MV-4-11 (cell line): Measurements from ENCODE around the gene ACTRT2.

Experiments
- DNase-seq: peaks from one replicate; lab custom pipeline; 2025; lab: John Stamatoyannopoulos, UW

The ACTRT2 gene

DNA sequence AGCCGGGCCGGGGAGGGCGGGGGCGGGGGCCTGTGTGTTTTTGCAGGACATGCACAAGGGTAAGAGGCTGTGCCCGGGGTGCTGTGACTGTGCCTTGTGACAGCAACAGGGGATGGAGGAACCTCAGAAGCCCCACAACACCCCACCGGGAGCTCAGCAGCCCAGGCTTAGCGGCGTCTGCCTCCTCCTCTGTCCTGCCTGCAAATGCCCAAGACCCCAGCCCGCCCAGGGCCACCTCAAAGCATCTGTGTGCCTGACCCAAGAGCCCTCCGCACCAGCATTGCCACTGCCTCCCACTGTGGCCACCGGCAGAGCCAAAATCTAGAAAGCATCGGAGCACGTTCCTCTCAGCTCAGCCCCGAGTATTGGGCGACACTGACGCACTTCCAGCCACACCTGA is 2.7 kb upstream of the ACTRT2 start:
- no peak for DNase-seq

DNA sequence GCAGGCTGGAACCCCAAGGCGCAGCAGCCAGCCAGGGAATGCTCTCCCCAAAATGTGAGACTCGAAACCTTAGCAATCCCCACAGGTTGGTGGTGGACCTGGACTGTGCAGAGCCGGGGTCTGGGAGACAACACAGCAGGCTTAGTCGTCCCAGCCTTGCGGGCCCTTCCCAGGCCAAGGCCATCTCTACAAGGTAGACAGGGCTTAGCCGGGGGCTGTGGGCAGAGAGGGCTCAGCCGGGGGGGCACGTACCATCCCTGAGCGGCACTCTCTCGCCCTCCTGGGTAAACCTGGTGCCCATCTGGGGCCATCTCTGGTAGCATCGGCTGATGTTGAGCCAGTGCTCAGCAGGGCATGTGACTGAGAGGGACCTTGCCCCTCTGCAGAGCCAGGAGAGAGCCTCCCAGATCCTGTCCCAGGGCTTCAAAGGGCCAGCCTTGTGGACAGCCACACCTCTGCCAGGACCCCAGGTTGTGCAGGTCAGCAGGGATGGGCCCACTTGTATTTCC is 2.2 kb upstream of the ACTRT2 start:
- no peak for DNase-seq

DNA sequence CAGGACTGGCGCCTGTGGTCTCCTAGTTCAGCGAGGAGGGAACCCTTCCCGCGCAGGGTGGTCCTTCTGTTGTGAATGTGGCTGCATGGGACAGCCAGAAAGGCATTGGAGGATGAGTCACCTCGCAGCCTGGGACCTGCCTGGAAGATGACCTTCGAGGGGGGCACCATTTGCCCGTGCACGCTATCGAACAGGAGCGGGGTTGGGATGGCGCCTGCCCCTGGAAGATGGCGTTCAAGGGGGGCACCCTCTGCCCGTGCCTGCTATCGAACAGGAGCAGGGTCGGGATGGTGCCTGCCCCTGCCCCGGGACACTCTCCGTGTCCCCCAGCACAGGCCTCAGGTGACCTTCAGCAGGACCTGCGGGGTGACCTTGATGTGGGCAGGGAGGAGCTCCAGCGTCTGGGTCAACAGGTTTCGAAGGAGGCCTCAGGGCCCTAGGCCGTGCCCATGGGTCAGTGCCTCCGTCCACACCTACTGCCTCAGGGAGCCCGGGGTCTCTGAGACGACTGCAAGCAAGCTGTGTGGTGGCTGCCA is 1.7 kb upstream of the ACTRT2 start:
- DNase-seq, result no peak

DNA sequence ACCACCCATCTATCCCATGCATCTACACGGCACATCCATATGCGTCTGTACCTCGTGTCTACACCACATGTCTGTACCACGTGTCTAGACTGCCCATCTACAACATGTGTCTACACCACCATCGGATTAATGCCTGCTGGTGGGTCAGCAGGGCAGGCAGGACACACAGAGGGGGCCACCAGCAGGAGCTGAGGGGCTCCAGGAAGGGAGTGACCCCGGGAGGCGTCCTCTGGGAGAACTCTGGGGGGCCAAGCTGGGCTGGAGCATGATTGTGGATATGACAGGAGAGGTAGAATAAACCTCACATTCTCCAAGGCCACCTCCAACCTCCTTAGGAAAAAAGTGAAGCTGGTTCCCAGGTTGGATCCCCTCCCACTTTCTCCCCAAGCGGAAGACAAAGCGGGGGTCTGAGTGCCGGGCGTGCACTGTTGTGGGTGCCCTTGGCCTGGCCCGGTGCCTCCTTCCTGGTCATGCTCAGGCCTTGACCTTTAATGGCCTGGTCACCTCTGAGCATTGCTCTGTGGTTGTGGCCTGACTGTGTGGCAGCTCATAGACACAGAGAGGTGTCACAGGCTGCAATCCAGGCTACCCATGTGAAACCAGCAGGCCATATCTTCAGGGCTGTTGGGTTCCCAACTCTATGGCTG is 881 bp upstream of the ACTRT2 start:
- DNase-seq, result no peak

DNA sequence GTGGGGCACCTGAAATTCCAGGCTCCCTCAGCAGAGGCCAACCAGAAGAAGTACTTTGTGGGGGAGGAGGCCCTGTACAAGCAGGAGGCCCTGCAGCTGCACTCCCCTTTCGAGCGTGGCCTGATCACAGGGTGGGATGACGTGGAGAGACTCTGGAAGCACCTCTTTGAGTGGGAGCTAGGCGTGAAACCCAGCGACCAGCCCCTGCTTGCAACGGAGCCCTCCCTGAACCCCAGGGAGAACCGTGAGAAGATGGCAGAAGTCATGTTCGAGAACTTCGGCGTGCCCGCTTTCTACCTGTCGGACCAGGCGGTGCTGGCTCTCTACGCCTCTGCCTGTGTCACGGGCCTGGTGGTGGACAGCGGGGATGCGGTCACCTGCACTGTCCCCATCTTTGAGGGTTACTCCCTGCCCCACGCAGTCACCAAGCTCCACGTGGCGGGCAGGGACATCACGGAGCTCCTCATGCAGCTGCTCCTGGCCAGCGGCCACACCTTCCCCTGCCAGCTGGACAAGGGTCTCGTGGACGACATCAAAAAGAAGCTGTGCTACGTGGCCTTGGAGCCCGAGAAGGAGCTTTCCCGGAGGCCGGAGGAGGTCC is 634 bp downstream of the ACTRT2 start:
- no peak for DNase-seq

DNA sequence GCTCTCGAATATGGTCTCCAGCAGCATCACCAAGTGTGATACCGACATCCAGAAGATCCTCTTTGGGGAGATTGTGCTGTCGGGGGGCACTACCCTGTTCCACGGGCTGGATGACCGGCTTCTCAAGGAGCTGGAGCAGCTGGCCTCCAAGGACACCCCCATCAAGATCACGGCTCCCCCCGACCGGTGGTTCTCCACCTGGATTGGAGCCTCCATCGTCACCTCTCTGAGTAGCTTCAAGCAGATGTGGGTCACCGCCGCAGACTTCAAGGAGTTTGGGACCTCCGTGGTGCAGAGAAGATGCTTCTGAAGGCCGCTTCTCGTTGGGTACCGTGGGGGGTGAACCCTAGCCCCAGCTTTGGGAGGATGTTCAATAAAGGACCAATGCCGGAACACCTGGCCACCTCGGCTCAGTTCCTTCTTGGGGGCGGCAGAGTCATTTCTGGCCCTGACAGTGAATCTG is 1.3 kb downstream of the ACTRT2 start:
- no peak for DNase-seq

DNA sequence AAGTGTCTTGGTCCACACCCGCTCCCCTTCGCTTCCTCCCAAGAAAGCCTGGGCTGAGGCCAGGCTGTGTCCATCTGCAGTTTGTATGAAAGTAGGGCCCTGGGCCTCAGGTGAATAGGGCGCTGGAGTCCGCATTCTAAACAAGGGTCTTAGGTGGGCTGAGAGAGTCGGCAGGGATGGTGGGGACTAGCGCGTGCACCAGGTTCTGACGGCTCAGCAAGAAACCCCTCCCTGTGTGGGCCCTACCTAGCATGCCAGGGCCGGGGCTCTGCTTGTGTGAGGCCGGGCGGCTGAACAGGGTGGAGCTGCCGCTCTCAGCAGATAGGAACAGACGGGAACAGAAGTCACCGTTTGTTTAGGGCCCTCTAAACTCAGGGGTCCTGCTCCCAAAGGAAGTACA is 1.7 kb downstream of the ACTRT2 start:
- no peak for DNase-seq

DNA sequence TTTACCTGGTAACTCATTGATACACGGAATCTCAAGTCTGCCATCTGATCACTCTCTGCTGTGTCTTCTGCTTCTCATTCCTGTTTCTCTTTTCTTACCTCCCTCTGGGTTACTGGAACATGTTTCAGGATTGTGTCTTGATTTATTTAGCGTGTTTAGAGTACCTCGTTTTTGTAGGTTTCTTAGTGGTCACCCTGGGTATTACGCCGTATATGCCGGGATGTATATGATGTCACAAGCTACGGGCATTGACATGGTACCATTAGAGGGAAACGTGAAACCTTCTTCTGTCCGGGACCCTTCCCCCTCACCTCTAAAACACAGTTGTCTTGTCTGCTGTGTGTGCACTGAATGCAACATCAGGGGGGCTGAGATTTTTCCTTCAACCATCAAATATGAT is 2.8 kb downstream of the ACTRT2 start:
- no peak for DNase-seq

DNA sequence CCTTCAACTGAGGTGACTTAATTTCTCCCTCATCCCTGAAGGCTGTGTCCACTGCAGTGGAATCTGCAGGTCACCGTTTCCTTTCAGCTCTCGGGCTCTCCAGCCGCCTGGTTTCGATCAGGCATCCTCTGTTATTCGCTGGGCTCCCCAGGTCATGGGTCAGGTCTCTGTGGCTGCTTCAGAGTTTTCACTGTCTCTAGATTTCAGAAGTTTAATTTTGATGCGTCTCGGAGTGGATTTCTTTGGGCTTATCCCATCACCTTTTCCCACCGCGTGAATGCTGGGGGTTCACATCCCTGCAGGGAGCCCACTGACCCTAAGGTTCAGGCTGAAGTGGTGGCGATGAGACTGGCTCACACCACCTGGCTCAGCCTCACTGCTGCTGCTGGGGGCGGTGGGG is 3.3 kb downstream of the ACTRT2 start:
- no peak for DNase-seq

DNA sequence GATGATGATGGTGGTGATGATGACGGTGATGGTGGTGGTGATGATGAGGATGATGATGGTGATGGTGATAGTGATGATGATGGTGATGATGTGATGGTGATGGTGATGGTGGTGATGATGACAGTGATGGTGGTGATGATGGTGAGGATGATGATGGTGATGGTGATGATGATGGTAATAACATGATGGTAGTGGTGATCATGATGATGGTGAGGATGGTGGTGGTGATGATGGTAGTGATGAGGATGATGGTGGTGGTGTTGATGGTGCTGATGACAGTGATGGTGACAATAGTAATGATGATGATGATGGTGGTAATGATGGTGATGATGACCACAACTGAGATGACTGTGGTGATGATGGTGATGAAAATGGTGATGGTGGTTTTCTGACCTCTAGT is 4.9 kb downstream of the ACTRT2 start:
- DNase-seq, result no peak

DNA sequence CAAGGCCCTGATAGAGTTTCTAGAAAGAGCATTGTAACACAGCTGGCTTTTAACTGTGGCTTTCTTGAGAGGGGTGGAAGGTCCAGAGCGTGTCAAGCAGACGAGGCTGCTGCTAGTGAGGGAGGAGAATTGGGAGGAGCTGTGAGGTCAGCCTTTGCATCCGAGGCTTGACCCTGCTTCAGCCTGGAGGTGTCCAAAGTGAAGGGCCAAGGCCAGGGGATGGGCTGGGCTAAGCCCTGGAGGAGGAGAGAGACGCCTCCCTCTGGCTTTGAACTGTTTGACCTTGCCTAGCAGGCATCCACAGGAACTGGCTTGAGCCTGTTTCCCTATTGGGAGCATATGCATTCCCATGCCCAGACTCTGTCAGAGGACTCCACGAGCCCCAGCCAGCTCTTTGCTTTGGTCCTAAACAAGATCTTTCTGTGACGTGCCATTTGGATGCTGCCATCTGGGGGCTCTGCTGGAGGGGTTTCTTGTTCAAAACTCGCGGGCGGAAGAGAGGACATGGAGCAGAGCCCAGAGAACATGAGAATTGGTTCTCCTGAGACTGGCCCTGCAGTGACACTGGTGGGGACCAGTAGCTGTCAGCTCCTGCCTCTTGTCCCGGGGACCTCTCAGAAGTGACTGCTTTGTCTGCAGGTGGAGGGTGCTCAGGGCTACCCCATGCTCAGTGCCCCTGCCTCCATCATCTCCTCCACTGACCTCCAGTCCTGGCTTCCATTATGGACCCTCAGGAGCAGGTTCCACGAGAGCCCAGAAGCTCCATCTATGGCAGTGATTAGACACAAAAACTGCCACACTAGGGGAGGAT is 5.5 kb downstream of the ACTRT2 start:
- no peak for DNase-seq

DNA sequence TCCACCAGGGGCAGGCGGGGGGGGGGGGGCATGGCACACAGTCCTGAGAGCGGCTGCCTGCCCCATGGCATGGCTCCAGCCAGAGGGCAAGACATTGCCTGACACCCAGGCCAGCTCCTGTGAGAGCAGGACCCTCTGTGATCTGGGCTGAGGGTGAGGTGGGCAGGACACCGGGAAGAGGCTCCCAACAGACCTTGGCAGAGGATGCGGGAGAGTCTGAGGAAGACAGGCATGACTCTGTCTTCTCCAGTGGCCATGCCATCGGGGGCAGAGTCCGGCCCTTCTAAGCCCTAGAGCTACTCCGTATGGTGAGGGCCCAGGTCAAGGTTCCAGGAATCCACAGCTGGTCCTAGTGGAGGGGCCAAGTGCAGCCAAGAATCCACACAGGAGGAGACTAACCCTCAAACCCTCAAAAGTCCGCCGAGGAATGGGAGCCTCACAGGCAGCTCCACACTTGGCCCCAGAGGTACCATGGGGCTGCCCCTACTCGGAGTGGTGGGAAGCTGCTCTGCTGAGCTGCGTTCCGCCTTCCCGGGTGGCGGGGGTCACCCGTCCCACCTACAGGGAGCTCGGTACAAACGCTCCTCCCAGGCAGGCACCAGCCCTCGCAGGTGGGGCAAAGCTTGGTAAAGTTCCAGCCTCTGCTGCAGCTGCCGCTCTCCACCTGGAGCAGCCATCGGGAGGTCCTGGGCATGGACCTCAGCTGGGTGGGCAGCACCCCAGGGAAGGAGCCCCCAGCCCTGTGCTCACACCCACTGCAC is 6.5 kb downstream of the ACTRT2 start:
- DNase-seq, result no peak

DNA sequence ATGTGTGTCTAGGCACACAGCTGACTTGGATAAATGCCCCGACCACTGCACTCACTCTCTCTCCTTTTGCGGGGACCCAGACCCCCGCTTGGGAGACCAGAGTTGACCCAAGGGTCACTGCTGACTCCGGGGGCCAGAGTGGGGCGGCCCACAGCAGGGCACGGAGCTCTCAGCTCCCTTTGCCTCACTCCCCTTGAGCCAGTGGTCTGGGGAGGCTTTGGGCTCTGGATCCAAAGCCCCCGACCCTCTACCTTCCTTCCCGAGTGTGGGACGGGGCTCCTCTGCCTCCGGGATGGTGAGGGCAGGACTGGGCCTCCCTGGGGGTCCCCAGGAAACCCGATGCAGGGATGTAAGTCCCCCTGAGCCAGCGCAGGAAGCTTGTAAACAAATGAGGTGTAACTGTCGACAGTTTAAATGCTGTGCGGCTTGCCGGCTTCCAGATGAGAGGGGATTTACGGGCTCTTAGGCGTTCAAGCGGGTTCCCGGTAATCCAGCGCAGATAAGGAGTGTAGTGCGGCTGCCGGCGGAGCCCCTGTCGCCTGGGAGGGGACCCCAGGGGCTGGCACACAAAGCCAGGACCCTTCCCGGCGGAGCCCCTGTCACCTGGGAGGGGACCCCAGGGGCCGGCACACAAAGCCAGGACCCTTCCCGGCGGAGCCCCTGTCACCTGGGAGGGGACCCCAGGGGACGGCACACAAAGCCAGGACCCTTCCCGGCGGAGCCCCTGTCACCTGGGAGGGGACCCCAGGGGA is 7.4 kb downstream of the ACTRT2 start:
- DNase-seq, result no peak

DNA sequence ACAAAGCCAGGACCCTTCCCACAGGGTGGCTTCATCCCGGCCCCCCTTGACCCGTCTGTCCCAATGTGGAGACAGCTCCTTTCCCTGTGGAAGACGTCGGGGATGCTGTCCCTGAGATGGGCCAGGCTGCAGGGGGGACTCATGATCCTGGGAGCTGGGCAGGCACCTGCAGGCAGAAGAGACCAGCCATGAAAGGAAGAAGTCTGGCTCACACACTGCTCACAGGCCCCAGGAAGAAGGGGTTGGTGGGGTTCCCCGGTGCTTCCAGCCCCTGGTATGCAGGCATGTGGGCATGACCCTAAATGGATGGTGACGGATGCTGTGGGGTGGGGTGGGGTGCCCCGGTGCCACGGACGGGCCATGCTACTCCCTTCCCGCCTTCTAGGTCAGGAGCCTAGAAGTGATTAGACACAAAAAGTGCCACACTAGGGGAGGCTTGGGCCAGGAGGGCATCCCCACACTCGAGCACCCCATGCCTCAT is 8.3 kb downstream of the ACTRT2 start:
- DNase-seq, result no peak

DNA sequence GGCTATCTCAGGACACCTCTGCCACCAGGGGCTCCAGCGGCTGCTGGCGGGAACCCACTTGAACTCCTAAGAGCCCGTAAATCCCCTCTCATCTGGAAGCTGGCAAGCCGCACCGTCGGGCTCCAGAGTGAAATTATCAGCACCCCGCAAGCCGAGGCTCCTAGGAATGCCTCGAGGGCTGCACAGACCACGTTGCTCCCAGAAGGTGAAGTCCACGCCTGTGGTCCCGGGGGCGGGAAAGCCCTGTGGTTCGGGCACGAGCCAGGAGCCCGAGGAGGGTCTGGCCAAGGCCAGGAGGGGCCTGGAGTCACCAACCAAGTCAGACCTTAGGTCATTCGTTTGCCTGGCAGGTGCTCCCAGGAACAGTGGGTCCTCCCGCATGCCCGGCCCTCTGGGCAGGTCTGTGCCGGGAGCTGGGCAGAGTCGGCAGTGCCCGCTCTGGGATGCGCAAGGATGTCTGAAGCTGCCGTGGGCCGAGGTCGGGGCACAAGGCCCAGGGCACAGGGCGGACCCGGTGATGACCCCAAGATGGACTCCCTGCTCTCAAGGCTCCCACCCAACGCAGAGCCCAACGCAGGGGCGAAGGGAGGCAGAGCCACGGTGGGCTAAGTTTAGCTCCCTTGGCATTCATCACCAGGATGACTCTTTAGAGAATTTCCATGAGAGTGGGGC is 8.9 kb downstream of the ACTRT2 start:
- DNase-seq, result no peak

DNA sequence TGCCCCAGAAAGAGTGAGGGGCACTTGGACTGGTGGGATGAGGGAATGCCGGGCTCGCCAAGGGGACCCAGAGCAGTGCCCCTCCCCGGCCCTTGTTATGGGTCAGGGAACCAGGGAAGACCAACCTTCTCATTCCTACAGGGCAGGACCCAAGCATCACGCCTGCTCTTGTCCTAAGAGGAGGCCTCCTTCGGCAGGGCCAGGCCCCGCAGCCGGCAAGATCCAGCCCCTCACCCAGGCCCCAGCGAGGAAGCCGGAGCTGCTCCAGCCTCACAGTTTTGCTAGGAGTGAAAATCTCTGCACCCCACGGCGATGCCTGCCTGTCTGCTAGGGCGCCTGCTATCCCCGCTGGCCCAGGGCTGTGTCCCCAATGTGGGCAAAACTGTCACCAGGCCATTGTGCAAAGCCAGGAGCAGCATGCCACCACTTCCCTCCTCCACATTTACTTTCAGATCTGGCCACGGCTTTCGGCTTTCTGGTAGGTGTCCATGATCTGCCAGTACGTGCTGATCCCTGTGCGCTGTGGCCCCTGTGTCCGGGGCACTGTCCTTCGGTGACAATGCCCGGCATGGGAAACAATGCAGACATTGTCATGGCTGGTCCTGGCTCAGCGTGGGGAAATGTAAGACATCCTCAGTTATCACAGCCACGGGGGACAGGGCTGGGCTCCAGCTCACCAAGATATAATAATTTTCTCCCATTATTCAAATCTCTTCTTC is 9.6 kb downstream of the ACTRT2 start:
- no peak for DNase-seq

DNA sequence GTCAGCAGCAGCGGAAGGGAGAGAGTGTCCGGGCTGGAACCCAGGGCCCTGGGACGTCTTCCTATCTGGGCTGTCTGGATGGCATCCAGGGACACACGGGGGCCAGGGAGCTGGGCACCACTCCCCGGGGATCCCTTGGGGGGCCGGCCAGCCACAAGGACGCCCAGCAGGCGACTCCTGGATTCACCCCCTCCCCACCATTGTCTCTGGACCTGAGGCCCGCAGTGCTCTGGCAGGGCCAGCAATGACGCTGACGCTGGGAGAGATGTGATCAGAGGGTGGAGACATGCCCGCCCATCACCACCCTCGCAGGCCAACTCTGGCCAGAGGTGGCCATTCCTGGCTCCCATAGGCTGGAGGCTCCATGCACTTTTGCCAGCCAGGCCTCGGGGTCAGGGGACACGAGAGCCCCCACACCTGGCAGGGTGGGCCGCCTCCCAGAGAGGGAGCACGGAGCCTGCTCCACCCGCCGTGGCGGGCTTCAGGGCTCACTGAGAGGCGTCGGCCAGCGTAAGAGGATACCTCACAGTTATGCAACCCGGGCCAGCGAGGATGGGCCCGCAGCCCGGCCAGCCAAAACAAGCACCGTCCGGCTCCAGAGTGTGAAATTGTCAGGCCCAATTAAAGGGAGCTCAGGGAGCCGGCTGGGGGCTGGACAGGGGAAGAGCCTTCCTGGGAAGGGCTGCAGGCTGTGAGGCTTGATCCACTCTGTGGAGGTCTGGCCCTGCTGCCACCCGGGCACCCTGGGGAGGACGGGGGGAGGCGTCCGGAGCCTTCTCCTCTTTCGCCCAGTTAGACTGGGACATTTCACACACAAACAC is 10.3 kb downstream of the ACTRT2 start:
- DNase-seq, result no peak

DNA sequence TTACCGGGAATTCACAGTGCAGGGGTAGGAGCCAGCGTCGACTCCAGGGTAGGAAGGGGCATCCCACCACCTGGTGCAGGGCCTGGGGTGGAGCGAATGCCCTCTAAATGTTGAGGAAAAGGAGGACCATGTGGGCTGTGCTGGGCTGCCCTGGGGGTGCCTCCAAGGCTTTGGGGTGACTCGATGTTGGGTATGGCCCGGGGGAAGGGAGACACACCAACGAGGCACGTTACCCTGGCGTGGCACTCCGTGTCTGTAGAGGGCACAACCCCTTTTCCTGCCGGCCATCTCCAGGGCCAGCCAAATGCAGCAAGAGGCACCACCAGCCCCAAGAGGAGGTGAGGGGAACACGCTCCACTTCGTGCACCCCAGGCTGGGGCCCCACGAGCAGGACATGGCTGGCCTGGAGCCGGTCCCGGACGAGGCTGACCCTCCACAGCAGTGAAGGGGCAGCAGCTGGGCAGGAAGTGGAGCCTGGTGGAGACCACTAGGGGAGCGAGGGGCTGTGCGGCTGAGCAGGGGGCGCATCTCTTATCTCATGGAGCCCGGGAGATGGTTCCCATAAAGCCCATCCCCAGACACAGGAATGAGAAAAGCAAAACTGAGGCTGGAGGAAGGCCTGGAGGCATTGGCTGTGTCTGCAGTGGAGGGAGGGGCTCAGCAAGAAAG is 11.2 kb downstream of the ACTRT2 start:
- no peak for DNase-seq
